PFSK-1 (cell line): ENCODE data around the gene LRRC8B.

ENCODE experiments used
- POLR2AphosphoS5 ChIP-seq: IDR thresholded peaks from 2 replicates; pipeline ENCODE4 v1.6.1; 2012; ENCODE audit warnings: low read depth, mild to moderate bottlenecking, control low read depth, low read length, moderate library complexity
- REST ChIP-seq, 2 experiments: IDR thresholded peaks; 2 replicates each; pipeline versions ENCODE4 v1.6.1 to v1.8.0; 2011 to 2012; ENCODE audit warnings: low read depth in 2 of 2, low read length in 2 of 2, control low read depth in 1 of 2, inconsistent platforms in 1 of 2, mild to moderate bottlenecking in 1 of 2, moderate library complexity in 1 of 2; ENCODE audit not compliant: insufficient read depth in 1 of 2
- SIN3A ChIP-seq: IDR thresholded peaks from 2 replicates; pipeline ENCODE4 v1.6.1; 2012; ENCODE audit warnings: mild to moderate bottlenecking, low read length, moderate library complexity, borderline replicate concordance; ENCODE audit not compliant: insufficient read depth
- TAF1 ChIP-seq: IDR thresholded peaks from 2 replicates; pipeline ENCODE4 v1.6.1; 2012; ENCODE audit warnings: low read length, control low read depth, borderline replicate concordance; ENCODE audit not compliant: insufficient read depth

GRCh38 chr1:89629146-89629545 lies 104.5 kb downstream of the LRRC8B start:
- TF ChIP-seq TAF1 (no peak), REST (IDR thresholded peaks at IDR 0.05; ENCODE audit: insufficient read depth in 1 of 2, low read depth in 2 of 2, low read length in 2 of 2) (no peak), SIN3A (no peak), POLR2AphosphoS5 (no peak)
